Suprapubic skin (tissue), 4 donors: ENCODE data around the gene ZNF571. TPM values are rescaled to one million over a fixed set of nuclear protein-coding genes. Genes with fewer than 3 reads are reported as not detected.
A peak's percentile ranks its signal among the peaks of the same experiment; 100 is the strongest.

Experiments
- DNase-seq, 2 donors: peaks; one replicate each; pipeline ENCODE4 v3.0.0-alpha.2; 2019; ENCODE audit warnings: low spot score in 2 of 2
- H3K27ac ChIP-seq: fragments of 200-600 bp; sonication (generic); one replicate; pipeline ENCODE4 v1.5.1; 2019
- H3K27me3 ChIP-seq: fragments of 200-600 bp; sonication (generic); one replicate; pipeline ENCODE4 v1.5.1; 2019
- H3K36me3 ChIP-seq: fragments of 200-600 bp; sonication (generic); one replicate; pipeline ENCODE4 v1.5.1; 2019
- H3K4me1 ChIP-seq: fragments of 200-600 bp; sonication (generic); one replicate; pipeline ENCODE4 v1.5.1; 2019
- H3K4me3 ChIP-seq: fragments of 200-600 bp; sonication (generic); one replicate; pipeline ENCODE4 v1.5.1; 2019; ENCODE audit warnings: mild to moderate bottlenecking
- H3K9me3 ChIP-seq: fragments of 200-600 bp; sonication (generic); one replicate; pipeline ENCODE4 v1.5.1; 2019
- CTCF ChIP-seq, 2 donors: fragments of 200-600 bp in 1 of 2; fragments of 450-650 bp in 1 of 2; sonication (generic) in 1 of 2; IDR thresholded peaks; one replicate each; pipeline ENCODE4 v1.5.1; 2016 to 2019; ENCODE audit warnings: antibody characterized with exemption in 2 of 2, mild to moderate bottlenecking in 1 of 2, moderate library complexity in 1 of 2
- EP300 ChIP-seq: sonication (generic); formaldehyde crosslinking; IDR thresholded peaks from one replicate; pipeline ENCODE4 v1.6.1; 2017; ENCODE audit warnings: antibody characterized with exemption
- POLR2A ChIP-seq, 2 donors: fragments of 450-650 bp; IDR thresholded peaks; one replicate each; pipeline ENCODE4 v1.6.1; 2017; ENCODE audit warnings: antibody characterized with exemption in 2 of 2, mild to moderate bottlenecking in 2 of 2, moderate library complexity in 2 of 2
- POLR2AphosphoS5 ChIP-seq, 3 donors: sonication (generic); formaldehyde crosslinking; IDR thresholded peaks; one replicate each; pipeline ENCODE4 v1.6.1; 2017; ENCODE audit warnings: antibody characterized with exemption in 3 of 3
- WGBS: methylation state at CpG from one replicate; pipeline ENCODE4 v1.1.5; 2018; 5-methylcytosine and 5-hydroxymethylcytosine counted together
- total RNA-seq, 4 donors: library from RNA; depleted of rRNA; stranded (reverse); fragments of >200 nt; gene quantifications; one replicate each; pipeline ENCODE4 v1.1.0, GENCODE V29; 2016

ZNF571 gene
- total RNA-seq, 4 donors from 2014 or later: 2.7 to 42.1 (median 6.4) TPM

- H3K9me3 ChIP-seq: peaks cover 52% of the 10 kb centered on the region
These were observed 22.4 kb downstream of the ZNF571 start for GRCh38 chr19:37572203-37572602.

GRCh38 chr19:37565370-37565669 lies 29.3 kb downstream of the ZNF571 start:
- Histone ChIP-seq H3K36me3 (peaks cover 62% of the 10 kb centered on the region), H3K4me3 (no peak overlapping the region), H3K27me3 (no peaks in the 10 kb centered on the region), H3K27ac (no peak overlapping the region), H3K4me1 (no peaks in the 10 kb centered on the region), H3K9me3 (peaks cover 86% of the 10 kb centered on the region)
- TF ChIP-seq CTCF (IDR thresholded peaks at IDR 0.05) (no peak), POLR2AphosphoS5 (IDR thresholded peaks at IDR 0.05) (no peak), POLR2A (IDR thresholded peaks at IDR 0.05) (no peak), EP300 (no peak)
- no peak for DNase-seq

More at GRCh38 chr19:37572203-37572602, 22.4 kb downstream of the ZNF571 start:
- no peaks in the 10 kb centered on the region for H3K4me1 ChIP-seq
- H3K27me3 ChIP-seq: no peaks in the 10 kb centered on the region
- H3K27ac ChIP-seq: no peak overlapping the region
- DNase-seq: no peak
- H3K36me3 ChIP-seq: peaks cover 60% of the 10 kb centered on the region
- TF ChIP-seq CTCF (IDR thresholded peaks at IDR 0.05) (no peak), POLR2AphosphoS5 (IDR thresholded peaks at IDR 0.05) (no peak), EP300 (no peak), POLR2A (IDR thresholded peaks at IDR 0.05) (no peak)
- no peak overlapping the region for H3K4me3 ChIP-seq

DNA sequence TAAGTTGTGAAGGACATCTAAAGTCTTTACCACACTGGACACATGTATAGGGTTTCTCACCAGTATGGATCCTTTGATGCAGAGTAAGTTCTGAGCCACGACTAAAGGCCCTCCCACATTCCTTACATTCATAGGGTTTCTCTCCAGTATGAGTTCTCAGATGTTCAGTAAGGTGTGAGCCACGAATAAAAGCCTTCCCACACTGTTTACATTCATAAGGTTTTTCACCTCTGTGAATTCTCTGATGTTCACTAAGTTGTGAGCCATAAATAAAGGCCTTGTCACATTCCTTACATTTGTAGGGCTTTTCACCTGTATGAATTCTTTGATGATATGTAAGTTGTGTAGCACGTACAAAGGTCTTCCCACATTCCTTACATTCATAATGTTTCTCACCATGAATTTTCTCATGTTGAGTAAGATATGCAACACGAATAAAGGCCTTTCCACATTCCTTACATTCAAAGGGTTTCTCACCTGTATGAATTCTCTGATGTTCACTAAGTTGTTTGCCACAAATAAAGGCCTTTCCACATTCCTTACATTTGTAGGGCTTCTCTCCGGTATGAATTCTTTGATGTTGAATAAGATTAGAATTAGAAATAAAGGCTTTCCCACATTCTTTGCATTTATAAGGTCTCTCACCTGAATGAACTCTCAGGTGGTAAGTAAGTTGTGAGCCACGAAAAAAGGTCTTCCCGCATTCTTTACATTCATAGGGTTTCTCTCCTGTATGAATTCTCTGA lies 29.8 kb downstream of the ZNF571 start:
- no peak overlapping the region for H3K27ac ChIP-seq
- no peak for DNase-seq
- WGBS: 95% methylated on average over 7 of the region's 7 CpGs
- H3K4me1 ChIP-seq: no peaks in the 10 kb centered on the region
- no peak overlapping the region for H3K4me3 ChIP-seq
- peaks cover 86% of the 10 kb centered on the region for H3K9me3 ChIP-seq
- H3K36me3 ChIP-seq: peaks cover 61% of the 10 kb centered on the region
- TF ChIP-seq POLR2A (IDR thresholded peaks at IDR 0.05): no peak
- no peak for TF ChIP-seq CTCF (IDR thresholded peaks at IDR 0.05)
- no peak for TF ChIP-seq POLR2AphosphoS5 (IDR thresholded peaks at IDR 0.05)
- no peak for TF ChIP-seq EP300
- H3K27me3 ChIP-seq: no peaks in the 10 kb centered on the region

DNA sequence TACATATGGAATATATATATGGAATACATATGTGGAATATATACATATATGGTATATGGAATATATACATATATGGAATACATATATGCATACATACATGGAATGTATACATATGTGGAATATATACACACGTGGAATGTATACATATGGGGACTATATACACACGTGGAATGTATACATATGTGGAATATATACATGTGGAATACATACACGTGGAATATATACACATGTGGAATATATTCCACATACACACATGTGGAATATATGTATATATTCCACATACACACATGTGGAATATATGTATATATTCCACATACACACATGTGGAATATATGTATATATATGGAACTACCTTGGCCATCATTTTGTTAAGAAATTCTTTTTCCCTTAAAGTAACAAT lies 31.1 kb downstream of the ZNF571 start:
- 89% methylated on average over 3 of the region's 3 CpGs for WGBS
- no peak overlapping the region for H3K4me3 ChIP-seq
- peaks cover 79% of the 10 kb centered on the region for H3K9me3 ChIP-seq
- H3K27me3 ChIP-seq: no peaks in the 10 kb centered on the region
- DNase-seq: no peak
- H3K4me1 ChIP-seq: no peaks in the 10 kb centered on the region
- TF ChIP-seq POLR2A (IDR thresholded peaks at IDR 0.05) (no peak), EP300 (no peak), CTCF (IDR thresholded peaks at IDR 0.05) (no peak), POLR2AphosphoS5 (IDR thresholded peaks at IDR 0.05) (no peak)
- H3K27ac ChIP-seq: no peak overlapping the region
- H3K36me3 ChIP-seq: peaks cover 50% of the 10 kb centered on the region

- H3K9me3 ChIP-seq: peaks cover 82% of the 10 kb centered on the region
- no peaks in the 10 kb centered on the region for H3K27me3 ChIP-seq
- H3K4me1 ChIP-seq: no peaks in the 10 kb centered on the region
- H3K36me3 ChIP-seq: peaks cover 3% of the 10 kb centered on the region
- H3K27ac ChIP-seq: no peak overlapping the region
- 4% methylated on average over 20 of the region's 65 CpGs for WGBS
- no peak for DNase-seq
- peak overlapping the region; percentile 45 for H3K4me3 ChIP-seq
- no peak for TF ChIP-seq CTCF (IDR thresholded peaks at IDR 0.05)
- no peak for TF ChIP-seq EP300
- TF ChIP-seq POLR2A (IDR thresholded peaks at IDR 0.05): no peak
- TF ChIP-seq POLR2AphosphoS5 (IDR thresholded peaks at IDR 0.05): no peak
These were observed 43.2 kb downstream of the ZNF571 start for GRCh38 chr19:37551129-37551993.
